Loucy (cell line): ENCODE results near the gene MRGPRX3.

ENCODE experiments used
- H2AFZ ChIP-seq: fragments of 200-600 bp; sonication (generic); 2 replicates; pipeline ENCODE4 v1.6.0; 2016; ENCODE audit warnings: antibody characterized with exemption, mild to moderate bottlenecking, low read length, moderate library complexity
- H3F3A ChIP-seq: fragments of 200-600 bp; 2 replicates; pipeline ENCODE4 v1.6.0; 2016; ENCODE audit warnings: antibody characterized with exemption, low read depth, mild to moderate bottlenecking
- H3K27me3 ChIP-seq: fragments of 200-600 bp; sonication (generic); 2 replicates; pipeline ENCODE4 v1.6.1; 2014; ENCODE audit warnings: low read length, mild to moderate bottlenecking; ENCODE audit not compliant: insufficient read depth, poor library complexity, severe bottlenecking
- H3K36me3 ChIP-seq: fragments of 200-600 bp; sonication (generic); 2 replicates; pipeline ENCODE4 v1.6.1; 2016; ENCODE audit warnings: low read length; ENCODE audit not compliant: insufficient read depth
- H3K4me1 ChIP-seq: fragments of 200-600 bp; sonication (generic); 2 replicates; pipeline ENCODE4 v1.5.1; 2014; ENCODE audit warnings: low read length, mild to moderate bottlenecking; ENCODE audit not compliant: insufficient read depth, poor library complexity, severe bottlenecking
- H3K4me2 ChIP-seq: fragments of 200-600 bp; sonication (generic); 2 replicates; pipeline ENCODE4 v1.6.0; 2014; ENCODE audit warnings: antibody characterized with exemption, low read length, low read depth, mild to moderate bottlenecking; ENCODE audit not compliant: poor library complexity, severe bottlenecking
- H3K4me3 ChIP-seq: fragments of 200-600 bp; sonication (generic); 2 replicates; pipeline ENCODE4 v1.5.1; 2014; ENCODE audit warnings: low read length, mild to moderate bottlenecking, mixed read lengths; ENCODE audit not compliant: poor library complexity, severe bottlenecking
- H3K79me2 ChIP-seq: fragments of 200-600 bp; sonication (generic); 2 replicates; pipeline ENCODE4 v1.6.1; 2014; ENCODE audit warnings: low read length; ENCODE audit not compliant: insufficient read depth
- H3K9ac ChIP-seq: fragments of 200-600 bp; sonication (generic); 2 replicates; pipeline ENCODE4 v1.6.0; 2014; ENCODE audit warnings: mild to moderate bottlenecking, low read depth, low read length, moderate library complexity; ENCODE audit not compliant: poor library complexity, severe bottlenecking
- H3K9me2 ChIP-seq: fragments of 200-600 bp; sonication (generic); replicated peaks from 2 replicates; pipeline ENCODE4 v1.6.1; 2016; ENCODE audit warnings: low read depth, low read length, mixed read lengths
- H3K9me3 ChIP-seq: fragments of 200-600 bp; sonication (generic); 2 replicates; pipeline ENCODE4 v1.6.1; 2014; ENCODE audit warnings: mild to moderate bottlenecking, antibody characterized with exemption, low read length, low read depth; ENCODE audit not compliant: insufficient read depth
- H4K20me1 ChIP-seq: fragments of 200-600 bp; sonication (generic); 2 replicates; pipeline ENCODE4 v1.6.0; 2014; ENCODE audit warnings: antibody characterized with exemption, low read length, mild to moderate bottlenecking; ENCODE audit not compliant: insufficient read depth, poor library complexity, severe bottlenecking
- EZH2phosphoT487 ChIP-seq: fragments of 200-600 bp; IDR thresholded peaks from 2 replicates; pipeline ENCODE4 v1.6.1; 2018; ENCODE audit warnings: antibody characterized with exemption, mild to moderate bottlenecking, moderate library complexity, borderline replicate concordance
- TF ChIP-seq, protein P1 (sequence below): fragments of 200-600 bp; sonication (generic); conservative IDR thresholded peaks from 2 replicates; pipeline ENCODE4 v1.5.1; 2014; ENCODE audit warnings: mild to moderate bottlenecking, antibody characterized with exemption, low read length

The MRGPRX3 gene

GRCh38 chr11:18144243-18144642, 11.9 kb downstream of the MRGPRX3 start:
- H3K4me1 ChIP-seq: no peaks in the 10 kb centered on the region
- no peak overlapping the region for H3K9ac ChIP-seq

DNA sequence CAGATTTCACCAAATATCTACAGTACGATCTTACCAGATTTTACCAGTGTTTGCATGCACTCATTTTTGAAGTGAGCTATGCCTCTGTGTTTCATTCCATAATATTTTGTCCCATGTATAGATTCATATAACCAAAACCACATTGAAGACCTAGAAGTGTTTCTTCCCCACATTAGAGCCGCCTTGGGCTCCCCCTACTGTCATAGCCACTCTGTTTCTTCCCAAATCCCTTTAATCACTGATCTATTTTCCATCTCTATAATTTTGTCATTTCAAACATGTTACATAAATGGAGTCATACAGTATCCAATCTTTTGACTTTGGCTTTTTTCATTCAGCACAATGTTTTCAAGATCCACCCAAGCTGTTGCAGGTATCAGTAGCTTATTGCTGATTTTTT, 12.7 kb downstream of the MRGPRX3 start:
- no peaks in the 10 kb centered on the region for H4K20me1 ChIP-seq
- H3K4me3 ChIP-seq: no peak overlapping the region
- H3K36me3 ChIP-seq: no peaks in the 10 kb centered on the region
- H3K9ac ChIP-seq: no peak overlapping the region
- no peaks in the 10 kb centered on the region for H3K27me3 ChIP-seq
- no peaks in the 10 kb centered on the region for H3K9me3 ChIP-seq
- no peaks in the 10 kb centered on the region for H3K9me2 ChIP-seq
- no peak overlapping the region for H3K4me2 ChIP-seq
- H2AFZ ChIP-seq: no peak overlapping the region
- H3K79me2 ChIP-seq: no peaks in the 10 kb centered on the region
- no peaks in the 10 kb centered on the region for H3K4me1 ChIP-seq
- TF ChIP-seq EZH2phosphoT487: no peak
- TF ChIP-seq, protein P1, sequence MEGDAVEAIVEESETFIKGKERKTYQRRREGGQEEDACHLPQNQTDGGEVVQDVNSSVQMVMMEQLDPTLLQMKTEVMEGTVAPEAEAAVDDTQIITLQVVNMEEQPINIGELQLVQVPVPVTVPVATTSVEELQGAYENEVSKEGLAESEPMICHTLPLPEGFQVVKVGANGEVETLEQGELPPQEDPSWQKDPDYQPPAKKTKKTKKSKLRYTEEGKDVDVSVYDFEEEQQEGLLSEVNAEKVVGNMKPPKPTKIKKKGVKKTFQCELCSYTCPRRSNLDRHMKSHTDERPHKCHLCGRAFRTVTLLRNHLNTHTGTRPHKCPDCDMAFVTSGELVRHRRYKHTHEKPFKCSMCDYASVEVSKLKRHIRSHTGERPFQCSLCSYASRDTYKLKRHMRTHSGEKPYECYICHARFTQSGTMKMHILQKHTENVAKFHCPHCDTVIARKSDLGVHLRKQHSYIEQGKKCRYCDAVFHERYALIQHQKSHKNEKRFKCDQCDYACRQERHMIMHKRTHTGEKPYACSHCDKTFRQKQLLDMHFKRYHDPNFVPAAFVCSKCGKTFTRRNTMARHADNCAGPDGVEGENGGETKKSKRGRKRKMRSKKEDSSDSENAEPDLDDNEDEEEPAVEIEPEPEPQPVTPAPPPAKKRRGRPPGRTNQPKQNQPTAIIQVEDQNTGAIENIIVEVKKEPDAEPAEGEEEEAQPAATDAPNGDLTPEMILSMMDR: peak; percentile 44
- H3F3A ChIP-seq: no peaks in the 10 kb centered on the region

More at GRCh38 chr11:18144243-18144642, 11.9 kb downstream of the MRGPRX3 start:
- H2AFZ ChIP-seq: no peak overlapping the region
- H3K9me2 ChIP-seq: no peaks in the 10 kb centered on the region
- H4K20me1 ChIP-seq: no peaks in the 10 kb centered on the region
- no peak overlapping the region for H3K4me3 ChIP-seq
- TF ChIP-seq EZH2phosphoT487: no peak
- TF ChIP-seq, protein P1: no peak
- no peak overlapping the region for H3K4me2 ChIP-seq
- H3K79me2 ChIP-seq: no peaks in the 10 kb centered on the region
- H3K27me3 ChIP-seq: no peaks in the 10 kb centered on the region
- no peaks in the 10 kb centered on the region for H3F3A ChIP-seq
- H3K9me3 ChIP-seq: no peaks in the 10 kb centered on the region
- no peaks in the 10 kb centered on the region for H3K36me3 ChIP-seq

GRCh38 chr11:18145837-18146236, 13.5 kb downstream of the MRGPRX3 start:
- H3K4me1 ChIP-seq: no peaks in the 10 kb centered on the region
- no peaks in the 10 kb centered on the region for H4K20me1 ChIP-seq
- no peaks in the 10 kb centered on the region for H3K27me3 ChIP-seq
- no peaks in the 10 kb centered on the region for H3K79me2 ChIP-seq
- no peak for TF ChIP-seq EZH2phosphoT487
- TF ChIP-seq, protein P1: no peak
- H3K4me2 ChIP-seq: no peak overlapping the region
- no peak overlapping the region for H2AFZ ChIP-seq
- H3K36me3 ChIP-seq: no peaks in the 10 kb centered on the region
- H3K4me3 ChIP-seq: no peak overlapping the region
- no peaks in the 10 kb centered on the region for H3F3A ChIP-seq
- no peak overlapping the region for H3K9ac ChIP-seq
- no peaks in the 10 kb centered on the region for H3K9me3 ChIP-seq
- H3K9me2 ChIP-seq: no peaks in the 10 kb centered on the region
